Upper lobe of left lung (tissue), 6 donors: ENCODE data around the gene PDE1A. TPM values are rescaled to one million over a fixed set of nuclear protein-coding genes. Genes with fewer than 3 reads are reported as not detected.

Source experiments
- ATAC-seq, 2 donors: fragments of 200-7000 bp; cut with Tn5 transposase; one replicate each; pipeline ENCODE4 v1.9.1; 2022; ENCODE audit warnings: mild to moderate bottlenecking in 2 of 2, moderate library complexity in 2 of 2; ENCODE audit not compliant: low FRiP score in 2 of 2
- DNase-seq, 2 donors: peaks; one replicate each; pipeline ENCODE4 v3.0.0-alpha.2; 2019 to 2020
- H3K27ac ChIP-seq, 4 donors: fragments of 200-600 bp; sonication (generic); one replicate each; pipeline ENCODE4 v1.5.1; 2016 to 2019
- H3K27me3 ChIP-seq, 4 donors: fragments of 200-600 bp; sonication (generic); one replicate each; pipeline ENCODE4 v1.5.1; 2017 to 2019
- H3K36me3 ChIP-seq, 4 donors: fragments of 200-600 bp; sonication (generic); one replicate each; pipeline ENCODE4 v1.5.1; 2016 to 2019
- H3K4me1 ChIP-seq, 4 donors: fragments of 200-600 bp; sonication (generic); one replicate each; pipeline ENCODE4 v1.5.1; 2018 to 2019
- H3K4me3 ChIP-seq, 4 donors: fragments of 200-600 bp; sonication (generic); one replicate each; pipeline ENCODE4 v1.5.1; 2017 to 2019; ENCODE audit warnings: mild to moderate bottlenecking in 2 of 4, moderate library complexity in 1 of 4
- H3K9me3 ChIP-seq, 4 donors: fragments of 200-600 bp; sonication (generic); one replicate each; pipeline ENCODE4 v1.5.1; 2018 to 2019
- EP300 ChIP-seq, 4 donors: sonication (generic); formaldehyde crosslinking; IDR thresholded peaks; one replicate each; pipeline ENCODE4 v1.5.1; 2017; ENCODE audit warnings: antibody characterized with exemption in 4 of 4, control low read depth in 2 of 4
- POLR2A ChIP-seq, 4 donors: fragments of 450-650 bp; IDR thresholded peaks; one replicate each; pipeline ENCODE4 v1.5.1; 2016 to 2017; ENCODE audit warnings: antibody characterized with exemption in 4 of 4, mild to moderate bottlenecking in 2 of 4
- POLR2AphosphoS5 ChIP-seq, 2 donors: sonication (generic); formaldehyde crosslinking; IDR thresholded peaks; one replicate each; pipeline ENCODE4 v1.5.1; 2017; ENCODE audit warnings: antibody characterized with exemption in 2 of 2
- WGBS, 2 donors: methylation state at CpG; one replicate each; pipeline ENCODE4 v1.1.5; 2017 to 2018; 5-methylcytosine and 5-hydroxymethylcytosine counted together
- total RNA-seq, 6 donors: library from RNA; depleted of rRNA in 4 of 6; stranded (reverse); fragments of >200 nt in 4 of 6; gene quantifications; one replicate each; pipeline versions ENCODE4 v1.1.0 to v1.2.1, GENCODE V29; 2016 to 2021
- TF ChIP-seq, protein P1 (sequence below), 6 experiments: fragments of 450-650 bp in 4 of 6; fragments of 200-600 bp in 2 of 6; sonication (generic) in 2 of 6; IDR thresholded peaks; one replicate each; pipeline ENCODE4 v1.5.1; 2016 to 2019; ENCODE audit warnings: antibody characterized with exemption in 6 of 6
- donor health status: DM: no; HTN: no; CAD: no; lungs with moderate emphysema.
- donor health status: DM: no; HTN: yes; CAD: no; lungs with severe emphysema.

PDE1A gene
- total RNA-seq, 6 donors from 2014 or later: 0.67 to 4.3 (median 2.5) TPM

- 74 to 85% methylated on average over 2 of the region's 2 CpGs for WGBS, 2 donors
- Histone ChIP-seq H3K27ac (no peak overlapping the region), H3K9me3 (no peaks in the 10 kb centered on the region), H3K36me3 (no peaks in the 10 kb centered on the region), H3K4me1 (no peaks in the 10 kb centered on the region), H3K4me3 (no peak overlapping the region), H3K27me3 (no peaks in the 10 kb centered on the region)
- TF ChIP-seq, protein P1, sequence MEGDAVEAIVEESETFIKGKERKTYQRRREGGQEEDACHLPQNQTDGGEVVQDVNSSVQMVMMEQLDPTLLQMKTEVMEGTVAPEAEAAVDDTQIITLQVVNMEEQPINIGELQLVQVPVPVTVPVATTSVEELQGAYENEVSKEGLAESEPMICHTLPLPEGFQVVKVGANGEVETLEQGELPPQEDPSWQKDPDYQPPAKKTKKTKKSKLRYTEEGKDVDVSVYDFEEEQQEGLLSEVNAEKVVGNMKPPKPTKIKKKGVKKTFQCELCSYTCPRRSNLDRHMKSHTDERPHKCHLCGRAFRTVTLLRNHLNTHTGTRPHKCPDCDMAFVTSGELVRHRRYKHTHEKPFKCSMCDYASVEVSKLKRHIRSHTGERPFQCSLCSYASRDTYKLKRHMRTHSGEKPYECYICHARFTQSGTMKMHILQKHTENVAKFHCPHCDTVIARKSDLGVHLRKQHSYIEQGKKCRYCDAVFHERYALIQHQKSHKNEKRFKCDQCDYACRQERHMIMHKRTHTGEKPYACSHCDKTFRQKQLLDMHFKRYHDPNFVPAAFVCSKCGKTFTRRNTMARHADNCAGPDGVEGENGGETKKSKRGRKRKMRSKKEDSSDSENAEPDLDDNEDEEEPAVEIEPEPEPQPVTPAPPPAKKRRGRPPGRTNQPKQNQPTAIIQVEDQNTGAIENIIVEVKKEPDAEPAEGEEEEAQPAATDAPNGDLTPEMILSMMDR (IDR thresholded peaks at IDR 0.05): no peak
- no peak for TF ChIP-seq POLR2A (IDR thresholded peaks at IDR 0.05)
- no peak for TF ChIP-seq POLR2AphosphoS5 (IDR thresholded peaks at IDR 0.05)
- TF ChIP-seq EP300 (IDR thresholded peaks at IDR 0.05): no peak
- DNase-seq (no peak), ATAC-seq (no peak)
Measured at GRCh38 chr2:182252534-182252933, 174.3 kb downstream of the PDE1A start.

- DNase-seq (no peak), ATAC-seq (no peak)
- no peak overlapping the region for H3K4me3 ChIP-seq
- H3K9me3 ChIP-seq: no peaks in the 10 kb centered on the region
- no peaks in the 10 kb centered on the region for H3K27me3 ChIP-seq
- H3K4me1 ChIP-seq: no peaks in the 10 kb centered on the region
- H3K36me3 ChIP-seq: no peaks in the 10 kb centered on the region
- H3K27ac ChIP-seq: no peak overlapping the region
- 97 to 100% methylated on average over 2 of the region's 2 CpGs for WGBS, 2 donors
- TF ChIP-seq EP300 (IDR thresholded peaks at IDR 0.05) (no peak), POLR2A (IDR thresholded peaks at IDR 0.05) (no peak), POLR2AphosphoS5 (IDR thresholded peaks at IDR 0.05) (no peak)
- TF ChIP-seq, protein P1 (IDR thresholded peaks at IDR 0.05): no peak
Measured at GRCh38 chr2:182248898-182249297, 177.9 kb downstream of the PDE1A start.

DNA sequence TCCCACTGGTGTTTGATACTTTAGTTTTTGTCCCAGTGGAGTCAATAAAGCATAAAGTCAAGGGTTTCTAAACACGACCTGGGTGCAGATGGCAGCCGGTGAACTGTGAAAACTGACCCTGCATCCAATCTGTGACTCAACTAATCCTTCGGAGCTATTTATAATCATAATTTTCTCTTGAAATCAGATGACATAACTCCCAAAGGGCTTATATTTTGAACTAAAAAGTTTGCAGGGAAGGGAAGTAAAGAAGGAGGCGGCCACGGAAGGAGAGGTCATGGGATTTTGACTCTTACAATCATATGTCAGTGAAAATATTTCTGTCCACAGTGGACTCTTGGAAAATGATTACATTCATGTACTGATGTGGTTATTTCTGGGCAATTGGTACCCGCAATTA, 178.5 kb downstream of the PDE1A start:
- H3K27ac ChIP-seq: no peak overlapping the region
- no peak for DNase-seq
- ATAC-seq: no peak
- no peaks in the 10 kb centered on the region for H3K4me1 ChIP-seq
- H3K36me3 ChIP-seq: no peaks in the 10 kb centered on the region
- H3K27me3 ChIP-seq: no peaks in the 10 kb centered on the region
- H3K9me3 ChIP-seq: no peaks in the 10 kb centered on the region
- H3K4me3 ChIP-seq: no peak overlapping the region
- 81 to 83% methylated on average over 6 of the region's 6 CpGs for WGBS, 2 donors
- TF ChIP-seq EP300 (IDR thresholded peaks at IDR 0.05): no peak
- TF ChIP-seq POLR2A (IDR thresholded peaks at IDR 0.05): no peak
- TF ChIP-seq, protein P1 (IDR thresholded peaks at IDR 0.05): no peak
- TF ChIP-seq POLR2AphosphoS5 (IDR thresholded peaks at IDR 0.05): no peak

DNA sequence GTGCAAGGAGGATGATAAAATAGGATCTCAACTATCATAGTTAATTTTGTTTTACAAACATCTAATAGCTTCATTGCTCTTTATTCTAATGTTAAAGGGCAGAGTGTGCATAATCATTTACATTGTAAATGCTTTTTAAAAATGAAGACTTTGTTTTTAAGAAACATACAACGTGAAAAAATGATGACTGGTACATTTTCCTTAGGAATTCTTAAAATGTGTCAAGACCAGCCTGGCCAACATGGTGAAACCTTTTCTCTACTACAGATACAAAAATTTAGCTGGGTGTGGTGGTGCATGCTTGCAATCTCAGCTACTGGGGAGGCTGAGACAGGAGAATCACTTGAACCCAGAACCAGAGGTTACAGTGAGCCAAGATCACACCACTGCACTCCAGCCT, 179.0 kb downstream of the PDE1A start:
- Histone ChIP-seq H3K4me3 (no peak overlapping the region), H3K36me3 (no peaks in the 10 kb centered on the region), H3K27me3 (no peaks in the 10 kb centered on the region), H3K27ac (no peak overlapping the region), H3K9me3 (no peaks in the 10 kb centered on the region), H3K4me1 (no peaks in the 10 kb centered on the region)
- no peak for ATAC-seq
- DNase-seq: no peak
- 72 to 79% methylated on average over 1 of the region's 1 CpG for WGBS, 2 donors
- TF ChIP-seq, protein P1 (IDR thresholded peaks at IDR 0.05): no peak
- TF ChIP-seq POLR2AphosphoS5 (IDR thresholded peaks at IDR 0.05) (no peak), EP300 (IDR thresholded peaks at IDR 0.05) (no peak)

DNA sequence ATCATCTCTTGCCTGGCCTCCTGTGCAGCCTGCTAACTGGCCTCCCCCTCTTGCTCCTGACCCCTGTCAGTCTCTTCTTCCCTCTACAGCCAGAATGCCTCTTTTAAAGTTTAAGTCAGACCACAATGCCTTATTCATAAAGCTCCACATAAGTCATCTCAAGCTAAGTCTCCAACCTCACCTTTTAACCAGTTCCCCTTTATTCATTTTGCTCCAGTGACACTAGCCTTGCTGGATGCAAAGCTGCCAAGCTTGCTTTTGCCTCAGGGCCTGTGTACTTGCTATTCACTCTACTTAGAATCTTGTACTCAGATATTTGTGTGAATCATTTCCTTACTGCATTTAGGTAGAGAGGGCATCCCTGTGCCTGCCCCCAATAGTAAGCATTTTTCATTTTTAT, 180.9 kb downstream of the PDE1A start:
- ATAC-seq (no peak), DNase-seq (no peak)
- no peak overlapping the region for H3K27ac ChIP-seq
- H3K4me3 ChIP-seq: no peak overlapping the region
- H3K4me1 ChIP-seq: no peaks in the 10 kb centered on the region
- H3K36me3 ChIP-seq: no peaks in the 10 kb centered on the region
- TF ChIP-seq POLR2AphosphoS5 (IDR thresholded peaks at IDR 0.05) (no peak), POLR2A (IDR thresholded peaks at IDR 0.05) (no peak), EP300 (IDR thresholded peaks at IDR 0.05) (no peak)
- TF ChIP-seq, protein P1 (IDR thresholded peaks at IDR 0.05): no peak
- no peaks in the 10 kb centered on the region for H3K9me3 ChIP-seq
- no peaks in the 10 kb centered on the region for H3K27me3 ChIP-seq
